Measurements from ENCODE around the gene PHEX.

DNA sequence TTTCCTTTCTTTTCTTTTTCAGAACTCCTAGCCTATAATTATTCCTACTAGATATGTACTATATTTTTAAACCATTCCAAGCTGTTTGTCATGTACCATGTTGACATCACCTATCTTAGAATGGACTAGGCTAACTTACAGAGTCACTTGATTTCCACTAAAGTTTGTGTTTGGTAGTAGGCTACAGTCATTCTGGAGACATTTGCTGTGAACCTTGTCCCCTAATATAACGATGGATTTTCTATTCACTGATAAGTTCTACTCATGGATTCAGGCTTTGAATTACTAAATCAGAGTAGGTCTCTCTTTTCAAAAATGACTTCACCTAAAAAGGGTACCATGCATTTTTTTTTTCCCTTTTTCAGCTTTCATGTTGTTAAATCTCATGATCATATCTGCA lies 93.4 kb downstream of the PHEX start:
- no peak for TF ChIP-seq CTCF (IDR thresholded peaks at IDR 0.05)
- no peak for TF ChIP-seq ZFX (IDR thresholded peaks at IDR 0.05; ENCODE audit: borderline replicate concordance)
